ENCODE measurements around the gene S100G.
A peak's percentile ranks its signal among the peaks of the same experiment; 100 is the strongest.

Gene S100G

DNA sequence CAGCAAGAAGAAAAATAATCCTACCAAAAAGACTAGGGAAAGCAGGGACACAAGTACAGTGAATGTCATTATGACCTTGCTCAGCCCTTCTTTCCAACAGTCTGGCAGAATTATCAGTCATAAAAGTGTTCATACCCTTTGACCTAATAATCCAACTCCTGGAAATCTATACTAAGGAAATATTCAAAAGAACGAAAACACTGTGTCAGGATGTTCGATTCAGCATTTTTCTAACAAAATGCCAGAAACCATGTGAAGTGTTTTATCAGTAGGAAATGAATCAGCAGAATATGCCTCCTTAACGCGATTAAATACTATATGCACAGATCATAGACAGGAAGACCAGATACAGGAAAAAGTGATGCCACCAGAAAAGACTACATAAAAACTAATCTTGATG is 16.2 kb upstream of the S100G start:
- Mint-ChIP-seq H3K9me3 (no peaks in the 10 kb centered on the region), H3K27ac (no peak overlapping the region), H3K4me3 (no peak overlapping the region), H3K4me1 (ENCODE audit: low read depth) (no peaks in the 10 kb centered on the region), H3K27me3 (no peaks in the 10 kb centered on the region), H3K36me3 (ENCODE audit: low read depth) (peaks cover 3% of the 10 kb centered on the region)

DNA sequence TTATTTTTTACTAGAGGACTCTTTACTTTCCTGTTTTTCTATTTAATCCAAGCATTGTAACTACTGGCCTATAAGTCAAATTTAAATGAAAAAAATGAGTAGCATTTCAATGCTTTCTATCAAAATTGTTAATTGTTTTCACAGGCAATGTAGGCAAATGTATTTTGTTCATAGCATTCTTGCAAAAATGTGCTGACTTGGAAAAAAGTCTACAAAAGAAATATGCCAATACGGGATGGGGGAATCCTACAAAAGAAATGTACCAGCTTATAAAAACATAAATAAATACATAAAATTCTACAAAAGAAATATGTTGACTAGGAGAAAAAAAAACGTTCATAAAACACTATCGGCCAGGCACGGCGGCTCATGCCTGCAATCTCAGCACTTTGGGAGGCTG is 14.9 kb upstream of the S100G start:
- Mint-ChIP-seq H3K9me3 (no peaks in the 10 kb centered on the region), H3K4me3 (no peak overlapping the region), H3K36me3 (ENCODE audit: low read depth) (peaks cover 6% of the 10 kb centered on the region), H3K27ac (no peak overlapping the region), H3K27me3 (no peaks in the 10 kb centered on the region), H3K4me1 (ENCODE audit: low read depth) (no peaks in the 10 kb centered on the region)

DNA sequence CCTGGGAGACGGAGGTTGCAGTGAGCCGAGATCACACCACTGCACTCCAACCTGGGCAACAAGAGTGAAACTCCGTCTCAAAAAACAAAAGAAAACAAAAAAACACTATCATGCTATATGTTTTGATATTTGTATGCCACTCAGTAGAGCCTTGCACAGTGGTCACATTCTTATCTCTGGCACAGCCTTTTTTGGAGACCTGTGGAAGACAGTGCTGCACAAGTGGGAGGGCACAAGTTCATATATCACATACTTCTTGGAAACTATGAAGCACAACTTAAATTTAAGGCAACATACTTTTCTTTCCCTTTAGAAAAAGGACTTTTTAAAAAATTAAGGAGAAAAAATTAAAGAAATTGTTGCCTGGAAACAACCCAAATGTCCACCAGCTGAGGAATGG is 14.4 kb upstream of the S100G start:
- Mint-ChIP-seq H3K27ac (no peak overlapping the region), H3K36me3 (ENCODE audit: low read depth) (peaks cover 6% of the 10 kb centered on the region), H3K4me1 (ENCODE audit: low read depth) (no peaks in the 10 kb centered on the region), H3K4me3 (no peak overlapping the region), H3K27me3 (no peaks in the 10 kb centered on the region), H3K9me3 (no peaks in the 10 kb centered on the region)

DNA sequence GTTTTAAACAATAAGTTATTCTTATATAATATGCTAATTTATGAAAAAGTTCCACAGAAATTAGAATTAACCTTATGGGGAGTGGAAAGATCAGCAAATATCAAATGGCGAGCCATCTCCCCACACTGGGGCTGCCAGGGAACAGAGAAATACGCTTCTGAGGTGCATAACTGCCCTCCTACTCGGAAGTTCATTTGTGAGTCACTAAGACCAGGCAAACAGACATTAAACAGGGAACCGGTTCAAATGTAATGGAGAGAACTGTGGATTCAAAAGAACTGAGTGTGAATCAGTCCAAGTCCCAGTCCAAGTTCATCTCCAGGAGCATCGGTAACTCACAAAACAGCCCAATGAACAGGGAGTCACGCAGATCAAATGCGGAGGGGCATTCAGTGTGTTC is 11.4 kb upstream of the S100G start:
- H3K4me3 Mint-ChIP-seq = no peak overlapping the region
- H3K36me3 Mint-ChIP-seq (ENCODE audit: low read depth) = peaks cover 6% of the 10 kb centered on the region
- H3K27ac Mint-ChIP-seq = no peak overlapping the region
- no peaks in the 10 kb centered on the region for H3K9me3 Mint-ChIP-seq
- no peaks in the 10 kb centered on the region for H3K27me3 Mint-ChIP-seq
- H3K4me1 Mint-ChIP-seq (ENCODE audit: low read depth) = no peaks in the 10 kb centered on the region

DNA sequence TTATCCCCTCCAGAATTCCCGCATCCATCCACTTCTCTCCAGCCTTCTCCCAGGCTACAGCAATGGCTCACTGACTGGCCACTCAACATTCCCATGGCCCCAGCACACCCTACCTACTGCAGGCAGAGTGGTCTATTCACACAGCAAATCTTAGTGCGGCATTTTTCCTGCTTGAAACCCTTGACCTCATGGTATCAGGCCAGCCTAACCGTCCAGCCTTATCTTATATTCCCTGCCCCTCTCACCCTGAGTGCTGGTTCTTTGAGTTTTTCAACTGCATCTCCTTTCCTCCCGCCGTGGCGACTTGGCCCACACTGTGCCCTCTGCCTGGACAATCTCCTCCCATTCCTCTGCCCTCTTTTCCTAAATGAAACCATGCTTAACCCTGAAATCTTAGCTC is 10.0 kb upstream of the S100G start:
- no peaks in the 10 kb centered on the region for H3K9me3 Mint-ChIP-seq
- no peaks in the 10 kb centered on the region for H3K27me3 Mint-ChIP-seq
- H3K4me1 Mint-ChIP-seq (ENCODE audit: low read depth) = no peaks in the 10 kb centered on the region
- H3K36me3 Mint-ChIP-seq (ENCODE audit: low read depth) = peaks cover 3% of the 10 kb centered on the region
- H3K27ac Mint-ChIP-seq = no peak overlapping the region
- H3K4me3 Mint-ChIP-seq = no peak overlapping the region

DNA sequence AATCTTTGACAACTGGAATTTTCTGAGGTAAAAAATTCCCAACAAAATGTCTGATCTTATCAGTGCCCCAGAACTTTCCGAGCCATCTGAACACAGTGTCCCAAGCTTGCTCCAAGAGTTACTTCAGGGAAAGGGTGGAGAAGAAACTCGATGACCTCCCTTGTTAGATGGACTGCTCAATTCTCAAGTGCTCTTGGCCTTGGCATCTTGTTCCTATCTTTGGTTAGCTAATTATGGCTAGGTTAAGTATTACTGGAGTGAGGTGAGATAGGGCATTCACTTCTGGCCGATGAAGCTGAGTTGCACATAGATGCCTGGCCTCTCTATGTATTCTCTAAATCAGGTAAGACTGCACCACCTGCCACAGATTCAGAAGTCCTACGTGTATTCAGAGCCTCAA is 9.1 kb upstream of the S100G start:
- Mint-ChIP-seq H3K4me1 (ENCODE audit: low read depth) (no peaks in the 10 kb centered on the region), H3K4me3 (no peak overlapping the region), H3K9me3 (no peaks in the 10 kb centered on the region), H3K36me3 (ENCODE audit: low read depth) (peaks cover 3% of the 10 kb centered on the region), H3K27me3 (no peaks in the 10 kb centered on the region), H3K27ac (no peak overlapping the region)

DNA sequence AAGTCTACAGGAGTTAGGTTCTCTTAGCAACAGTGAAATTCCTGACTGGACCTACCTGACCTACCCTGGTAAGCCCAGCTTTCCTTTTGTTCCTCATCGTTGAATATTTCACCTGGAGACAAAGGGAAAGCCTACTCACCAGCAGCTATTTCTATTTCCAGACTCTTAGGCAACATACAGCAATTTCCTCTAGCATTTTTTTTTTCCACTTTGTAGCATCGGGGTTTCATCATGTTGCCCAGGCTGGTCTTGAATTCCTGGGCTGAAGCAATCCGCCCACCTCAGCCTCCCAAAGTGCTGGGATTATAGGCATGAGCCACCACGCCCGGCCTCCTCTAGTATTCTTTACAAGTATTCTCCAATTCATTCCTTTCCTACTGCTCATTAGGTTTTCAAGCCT is 6.8 kb upstream of the S100G start:
- H3K27me3 Mint-ChIP-seq = no peaks in the 10 kb centered on the region
- H3K27ac Mint-ChIP-seq = no peak overlapping the region
- H3K4me1 Mint-ChIP-seq (ENCODE audit: low read depth) = no peaks in the 10 kb centered on the region
- no peak overlapping the region for H3K4me3 Mint-ChIP-seq
- H3K36me3 Mint-ChIP-seq (ENCODE audit: low read depth) = peaks cover 3% of the 10 kb centered on the region
- no peaks in the 10 kb centered on the region for H3K9me3 Mint-ChIP-seq

DNA sequence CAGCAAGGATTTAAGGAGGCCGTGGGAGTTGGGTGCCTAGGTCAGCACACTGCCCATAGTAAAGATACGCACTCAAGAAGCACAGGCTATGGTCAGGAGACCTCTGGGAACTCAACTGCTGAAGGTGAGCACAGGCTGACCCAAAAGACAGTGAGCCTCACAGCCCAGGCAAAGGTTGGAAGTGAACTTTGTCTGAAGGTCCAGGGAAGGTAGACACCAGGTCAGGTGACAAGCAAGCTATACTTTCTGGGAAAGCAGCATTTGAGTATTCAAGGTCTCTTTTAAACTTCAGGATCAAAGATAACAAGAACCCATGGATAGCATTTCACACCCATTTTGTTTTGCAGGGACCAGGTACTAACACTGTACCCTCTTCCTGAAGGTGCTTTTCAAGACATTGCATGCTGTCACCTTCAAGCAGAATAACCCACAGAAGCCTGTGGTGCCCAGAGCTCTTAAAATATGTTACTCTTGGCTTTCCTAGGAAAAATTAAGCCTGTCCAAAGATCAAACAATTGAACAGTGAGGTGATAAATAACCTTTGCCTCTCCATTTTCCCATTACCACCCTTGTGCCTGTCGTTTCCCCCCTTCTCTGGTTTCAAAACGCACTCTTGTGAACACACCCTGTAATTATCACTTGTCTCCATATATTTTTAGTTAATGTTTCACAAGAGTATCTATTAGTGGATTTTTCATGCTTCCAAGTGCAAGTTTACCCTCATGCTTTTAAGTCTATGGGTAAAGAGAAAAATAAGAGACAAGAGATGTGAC is 3.4 kb upstream of the S100G start:
- Mint-ChIP-seq H3K36me3 (ENCODE audit: low read depth) (no peaks in the 10 kb centered on the region), H3K27me3 (no peaks in the 10 kb centered on the region), H3K27ac (no peak overlapping the region), H3K9me3 (no peaks in the 10 kb centered on the region), H3K4me3 (no peak overlapping the region), H3K4me1 (ENCODE audit: low read depth) (no peaks in the 10 kb centered on the region)

DNA sequence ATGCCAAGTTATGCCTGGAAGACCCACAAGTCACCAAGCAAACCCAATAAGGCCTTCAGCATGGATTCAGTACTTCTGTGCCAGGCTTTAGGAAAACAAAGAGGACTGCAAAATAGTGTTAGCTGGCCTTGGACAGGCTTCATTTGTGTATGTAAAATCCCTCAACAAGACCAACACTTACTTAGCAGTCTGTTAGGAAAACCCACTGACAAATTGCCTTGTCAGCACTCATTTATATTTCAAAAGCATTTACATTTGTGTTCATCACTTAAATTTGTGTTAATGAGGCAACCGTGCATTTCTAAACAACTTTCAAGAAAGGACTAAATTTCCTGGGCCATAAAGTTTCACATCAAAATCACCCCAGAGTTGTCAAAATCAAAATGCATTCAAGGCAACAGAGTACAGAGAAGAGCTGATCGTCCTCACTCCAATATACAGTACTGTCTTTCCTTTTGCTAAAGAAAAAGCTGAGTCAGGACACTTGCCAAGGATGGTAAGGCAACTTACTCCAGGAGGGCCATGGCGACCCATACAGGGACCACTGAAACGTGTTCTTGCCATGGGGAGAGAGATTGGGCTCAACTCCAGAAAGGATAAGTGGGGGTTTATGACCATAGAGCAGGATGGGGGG is 1.6 kb downstream of the S100G start:
- H3K4me1 Mint-ChIP-seq (ENCODE audit: low read depth) = no peaks in the 10 kb centered on the region
- H3K9me3 Mint-ChIP-seq = no peaks in the 10 kb centered on the region
- no peaks in the 10 kb centered on the region for H3K27me3 Mint-ChIP-seq
- no peaks in the 10 kb centered on the region for H3K36me3 Mint-ChIP-seq (ENCODE audit: low read depth)
- H3K4me3 Mint-ChIP-seq = no peak overlapping the region
- peak overlapping the region; percentile 11 for H3K27ac Mint-ChIP-seq

DNA sequence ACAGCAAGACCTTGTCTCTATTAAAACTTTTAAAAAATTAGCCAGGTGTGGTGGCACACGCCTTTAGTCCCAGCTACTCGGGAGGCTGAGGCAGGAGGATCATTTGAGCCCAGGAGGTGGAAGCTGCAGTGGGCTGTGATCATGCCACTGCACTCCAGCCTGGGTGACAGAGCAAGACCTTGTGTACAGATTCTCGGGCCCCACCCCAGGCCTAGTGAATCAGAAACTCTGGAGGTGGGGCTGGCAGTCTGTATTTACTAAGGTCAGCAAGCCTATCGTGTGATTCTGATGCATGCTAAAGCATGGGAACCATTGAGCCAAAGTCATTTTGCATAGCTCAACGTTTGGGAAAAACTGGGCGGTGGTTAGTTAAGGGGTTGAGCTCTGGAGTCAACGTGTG is 3.5 kb downstream of the S100G start:
- H3K27me3 Mint-ChIP-seq = no peaks in the 10 kb centered on the region
- H3K4me3 Mint-ChIP-seq = no peak overlapping the region
- peaks cover 4% of the 10 kb centered on the region for H3K36me3 Mint-ChIP-seq (ENCODE audit: low read depth)
- no peak overlapping the region for H3K27ac Mint-ChIP-seq
- no peaks in the 10 kb centered on the region for H3K9me3 Mint-ChIP-seq
- no peaks in the 10 kb centered on the region for H3K4me1 Mint-ChIP-seq (ENCODE audit: low read depth)

DNA sequence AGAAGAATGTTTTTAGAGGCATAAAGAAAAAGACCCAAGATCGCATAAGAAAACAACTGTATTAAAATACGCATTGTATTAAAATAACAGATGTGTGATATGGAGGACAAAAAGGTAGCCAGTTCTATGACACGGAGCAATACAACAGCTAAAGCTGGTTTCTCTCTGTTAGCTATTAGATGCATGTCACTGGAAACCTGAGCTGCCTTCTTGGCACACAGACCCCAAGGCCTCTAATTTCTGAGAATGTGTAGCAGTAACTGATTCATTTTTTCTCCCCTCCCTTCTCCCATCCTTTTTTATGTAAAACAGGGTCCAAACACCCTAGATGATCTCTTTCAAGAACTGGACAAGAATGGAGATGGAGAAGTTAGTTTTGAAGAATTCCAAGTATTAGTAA is 4.1 kb downstream of the S100G start:
- peaks cover 4% of the 10 kb centered on the region for H3K36me3 Mint-ChIP-seq (ENCODE audit: low read depth)

DNA sequence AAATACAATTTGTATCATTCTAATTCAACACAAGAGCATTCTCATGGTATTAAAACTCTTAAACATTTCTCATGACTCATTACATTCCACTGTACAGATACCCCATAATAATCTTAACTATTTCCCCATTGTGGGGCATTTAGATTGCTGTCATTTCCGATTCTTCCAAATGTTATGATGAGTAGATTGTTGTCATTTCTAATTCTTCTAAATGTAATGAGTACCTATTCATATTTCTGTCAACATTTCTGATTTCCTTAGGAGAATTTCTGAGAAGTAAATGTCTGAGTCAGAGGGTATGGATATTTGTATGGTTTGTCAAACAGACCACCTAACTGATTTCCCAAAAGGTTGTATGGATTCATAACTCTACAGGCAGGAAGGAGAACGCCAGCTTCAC is 8.3 kb downstream of the S100G start:
- no peaks in the 10 kb centered on the region for H3K9me3 Mint-ChIP-seq
- no peak overlapping the region for H3K4me3 Mint-ChIP-seq
- no peak overlapping the region for H3K27ac Mint-ChIP-seq
- H3K27me3 Mint-ChIP-seq = no peaks in the 10 kb centered on the region
- peaks cover 4% of the 10 kb centered on the region for H3K36me3 Mint-ChIP-seq (ENCODE audit: low read depth)
- no peaks in the 10 kb centered on the region for H3K4me1 Mint-ChIP-seq (ENCODE audit: low read depth)

More for the DNA sequence above, 4.1 kb downstream of the S100G start:
- no peaks in the 10 kb centered on the region for H3K27me3 Mint-ChIP-seq
- no peaks in the 10 kb centered on the region for H3K9me3 Mint-ChIP-seq
- H3K4me1 Mint-ChIP-seq (ENCODE audit: low read depth) = no peaks in the 10 kb centered on the region
- no peak overlapping the region for H3K27ac Mint-ChIP-seq
- no peak overlapping the region for H3K4me3 Mint-ChIP-seq

DNA sequence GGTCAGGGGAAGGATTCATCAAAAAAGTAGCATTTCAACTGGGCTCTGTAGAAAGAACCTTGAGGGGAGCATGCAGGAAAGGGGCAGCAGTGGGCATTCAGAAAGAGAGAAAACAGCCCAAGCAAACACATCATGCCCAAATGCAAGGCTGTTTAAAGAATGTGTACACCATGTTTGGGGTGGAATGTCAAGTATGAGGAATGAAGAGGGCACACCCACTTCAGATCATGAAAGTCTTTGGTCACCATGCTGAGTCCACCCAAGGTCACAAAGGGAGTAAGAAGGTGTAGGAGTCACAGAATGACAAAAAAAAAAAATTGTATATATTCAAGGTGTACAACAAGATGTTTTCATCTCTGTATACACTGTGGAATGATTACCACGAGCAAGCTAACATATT is 9.4 kb downstream of the S100G start:
- H3K36me3 Mint-ChIP-seq (ENCODE audit: low read depth) = peaks cover 4% of the 10 kb centered on the region
- H3K4me3 Mint-ChIP-seq = no peak overlapping the region
- H3K9me3 Mint-ChIP-seq = no peaks in the 10 kb centered on the region
- no peaks in the 10 kb centered on the region for H3K27me3 Mint-ChIP-seq
- H3K27ac Mint-ChIP-seq = no peak overlapping the region
- no peaks in the 10 kb centered on the region for H3K4me1 Mint-ChIP-seq (ENCODE audit: low read depth)

DNA sequence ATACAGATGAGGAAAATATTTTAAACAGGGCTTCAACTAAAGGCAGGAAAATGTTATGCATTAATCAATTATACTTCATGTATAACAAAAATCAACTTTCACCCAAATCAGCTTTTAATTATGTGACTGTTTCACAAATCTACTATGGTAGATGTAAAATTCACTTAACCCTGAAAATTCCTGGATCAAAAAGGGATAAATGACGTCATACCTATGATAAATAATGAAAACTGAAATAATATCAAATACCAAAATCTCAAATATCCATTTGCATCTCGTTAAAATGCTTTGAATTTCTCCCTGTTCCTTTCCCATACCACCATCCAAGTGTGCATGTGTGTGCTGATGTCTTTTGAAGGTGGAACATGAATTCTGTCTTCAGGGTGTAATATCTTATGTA is 11.5 kb downstream of the S100G start:
- H3K4me1 Mint-ChIP-seq (ENCODE audit: low read depth) = peaks cover 5% of the 10 kb centered on the region
- peaks cover 7% of the 10 kb centered on the region for H3K36me3 Mint-ChIP-seq (ENCODE audit: low read depth)
- H3K27me3 Mint-ChIP-seq = no peaks in the 10 kb centered on the region
- H3K4me3 Mint-ChIP-seq = no peak overlapping the region
- no peak overlapping the region for H3K27ac Mint-ChIP-seq
- no peaks in the 10 kb centered on the region for H3K9me3 Mint-ChIP-seq

DNA sequence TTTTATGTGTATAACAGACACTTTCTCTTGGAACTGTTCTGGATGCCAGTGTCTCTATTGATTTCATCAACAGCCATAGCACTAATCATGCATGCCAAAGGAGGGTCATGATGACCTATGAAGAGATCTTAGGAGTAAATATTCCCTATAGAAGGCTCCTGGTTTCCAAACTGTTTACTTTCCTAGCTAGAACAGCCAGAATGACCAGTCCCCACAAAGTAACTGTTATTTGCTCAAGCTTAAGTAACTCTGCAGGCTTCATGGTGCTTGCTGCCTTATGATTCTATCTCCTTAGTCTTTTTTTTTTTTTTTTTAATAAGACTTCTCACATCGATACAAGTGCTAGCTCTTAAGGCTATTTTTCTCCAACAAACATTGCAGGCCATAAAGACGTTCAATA is 12.4 kb downstream of the S100G start:
- Mint-ChIP-seq H3K4me3 (no peak overlapping the region), H3K27ac (no peak overlapping the region), H3K36me3 (ENCODE audit: low read depth) (peaks cover 7% of the 10 kb centered on the region), H3K4me1 (ENCODE audit: low read depth) (peaks cover 5% of the 10 kb centered on the region), H3K27me3 (no peaks in the 10 kb centered on the region), H3K9me3 (no peaks in the 10 kb centered on the region)

DNA sequence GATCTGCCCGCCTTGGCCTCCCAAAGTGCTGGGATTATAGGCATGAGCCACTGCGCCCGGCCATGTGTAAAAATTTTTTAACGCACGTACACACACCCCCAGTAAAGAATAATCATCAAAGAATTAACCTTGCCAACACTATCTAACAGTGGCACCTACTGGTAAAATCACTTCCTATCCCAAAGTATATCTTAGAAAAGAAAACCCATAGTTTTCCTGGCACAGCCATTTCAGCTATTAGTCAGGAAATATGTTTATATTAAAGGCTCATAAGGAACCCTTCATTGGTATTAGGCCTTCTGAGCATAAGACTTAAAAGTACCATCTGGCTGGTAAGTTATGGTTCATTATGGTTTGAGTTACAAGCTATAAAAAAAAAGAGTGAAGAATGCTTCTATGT is 14.1 kb downstream of the S100G start:
- H3K36me3 Mint-ChIP-seq (ENCODE audit: low read depth) = peaks cover 4% of the 10 kb centered on the region
- no peaks in the 10 kb centered on the region for H3K27me3 Mint-ChIP-seq
- no peak overlapping the region for H3K27ac Mint-ChIP-seq
- H3K4me3 Mint-ChIP-seq = no peak overlapping the region
- peaks cover 5% of the 10 kb centered on the region for H3K4me1 Mint-ChIP-seq (ENCODE audit: low read depth)
- H3K9me3 Mint-ChIP-seq = no peaks in the 10 kb centered on the region
